HEK293 (cell line): ENCODE data around the gene TRIM27.

Experiments
- BCL11A ChIP-seq: fragments of 450-650 bp; formaldehyde crosslinking; IDR thresholded peaks from 2 replicates; pipeline ENCODE4 v1.5.1; 2016; ENCODE audit warnings: low read depth, missing biosample characterization, missing genetic modification characterization
- IKZF3 ChIP-seq: fragments of 450-650 bp; IDR thresholded peaks from 2 replicates; pipeline ENCODE4 v1.5.0; 2018; ENCODE audit warnings: missing biosample characterization, mild to moderate bottlenecking, missing genetic modification characterization, moderate library complexity
- KLF10 ChIP-seq: fragments of 450-650 bp; IDR thresholded peaks from 2 replicates; pipeline ENCODE4 v1.5.1; 2018; ENCODE audit warnings: missing biosample characterization, mild to moderate bottlenecking, missing genetic modification characterization
- PRDM1 ChIP-seq: fragments of 450-650 bp; formaldehyde crosslinking; IDR thresholded peaks from 2 replicates; pipeline ENCODE4; 2016; ENCODE audit warnings: missing biosample characterization, missing genetic modification characterization
- RBAK ChIP-seq: fragments of 450-650 bp; formaldehyde crosslinking; IDR thresholded peaks from 2 replicates; pipeline ENCODE4 v1.5.1; 2016; ENCODE audit warnings: missing biosample characterization, missing genetic modification characterization
- SCRT2 ChIP-seq: fragments of 450-650 bp; formaldehyde crosslinking; IDR thresholded peaks from 2 replicates; pipeline ENCODE4 v1.5.1; 2016; ENCODE audit warnings: missing biosample characterization, missing genetic modification characterization
- WT1 ChIP-seq: fragments of 450-650 bp; formaldehyde crosslinking; IDR thresholded peaks from 2 replicates; pipeline ENCODE4 v1.5.1; 2016; ENCODE audit warnings: missing biosample characterization, missing genetic modification characterization
- YY2 ChIP-seq: fragments of 450-650 bp; formaldehyde crosslinking; IDR thresholded peaks from 2 replicates; pipeline ENCODE4 v1.5.1; 2016; ENCODE audit warnings: missing biosample characterization, missing genetic modification characterization
- ZEB2 ChIP-seq: fragments of 450-650 bp; formaldehyde crosslinking; IDR thresholded peaks from 2 replicates; pipeline ENCODE4 v1.5.1; 2016; ENCODE audit warnings: missing biosample characterization, missing genetic modification characterization
- ZFP3 ChIP-seq: fragments of 450-650 bp; formaldehyde crosslinking; IDR thresholded peaks from 2 replicates; pipeline ENCODE4 v1.5.1; 2016; ENCODE audit warnings: low read depth, missing biosample characterization, missing genetic modification characterization
- ZNF133 ChIP-seq: fragments of 450-650 bp; formaldehyde crosslinking; IDR thresholded peaks from 2 replicates; pipeline ENCODE4 v1.5.1; 2016; ENCODE audit warnings: missing biosample characterization, missing genetic modification characterization
- ZNF2 ChIP-seq: fragments of 450-650 bp; formaldehyde crosslinking; IDR thresholded peaks from 2 replicates; pipeline ENCODE4 v1.5.1; 2016; ENCODE audit warnings: missing biosample characterization, missing genetic modification characterization
- ZNF24 ChIP-seq: fragments of 450-650 bp; formaldehyde crosslinking; IDR thresholded peaks from 2 replicates; pipeline ENCODE4 v1.5.1; 2016; ENCODE audit warnings: missing biosample characterization, missing genetic modification characterization
- ZNF335 ChIP-seq: fragments of 450-650 bp; formaldehyde crosslinking; conservative IDR thresholded peaks from 2 replicates; pipeline ENCODE4 v1.5.1; 2016; ENCODE audit warnings: missing biosample characterization, missing genetic modification characterization
- ZNF626 ChIP-seq: fragments of 450-650 bp; sonication (Bioruptor Pico); formaldehyde crosslinking; IDR thresholded peaks from 2 replicates; pipeline ENCODE4 v1.5.1; 2018; ENCODE audit warnings: missing biosample characterization, missing genetic modification characterization, inconsistent platforms
- ZNF629 ChIP-seq: fragments of 450-650 bp; formaldehyde crosslinking; IDR thresholded peaks from 2 replicates; pipeline ENCODE4 v1.5.1; 2017; ENCODE audit warnings: missing biosample characterization, missing genetic modification characterization
- ZNF664 ChIP-seq: fragments of 450-650 bp; formaldehyde crosslinking; IDR thresholded peaks from 2 replicates; pipeline ENCODE4 v1.5.1; 2016; ENCODE audit warnings: missing biosample characterization, missing genetic modification characterization
- ZNF76 ChIP-seq: fragments of 450-650 bp; formaldehyde crosslinking; IDR thresholded peaks from 2 replicates; pipeline ENCODE4; 2016; ENCODE audit warnings: low read depth, missing biosample characterization, missing genetic modification characterization, borderline replicate concordance
- ZSCAN23 ChIP-seq: fragments of 450-650 bp; formaldehyde crosslinking; IDR thresholded peaks from 2 replicates; pipeline ENCODE4 v1.5.1; 2016; ENCODE audit warnings: missing biosample characterization, missing genetic modification characterization
- TF ChIP-seq, protein P1 (sequence below): fragments of 450-650 bp; formaldehyde crosslinking; IDR thresholded peaks from 2 replicates; pipeline ENCODE4 v1.5.1; 2016; ENCODE audit warnings: missing biosample characterization, missing genetic modification characterization
- TF ChIP-seq, protein P2 (sequence below): fragments of 450-650 bp; formaldehyde crosslinking; IDR thresholded peaks from 2 replicates; pipeline ENCODE4 v1.5.1; 2017; ENCODE audit warnings: missing biosample characterization, mild to moderate bottlenecking, missing genetic modification characterization, moderate library complexity
- TF ChIP-seq, protein P3 (sequence below): fragments of 450-650 bp; formaldehyde crosslinking; IDR thresholded peaks from 2 replicates; pipeline ENCODE4 v1.5.1; 2016; ENCODE audit warnings: missing biosample characterization, missing genetic modification characterization
- TF ChIP-seq, protein P4 (sequence below): fragments of 450-650 bp; formaldehyde crosslinking; IDR thresholded peaks from 2 replicates; pipeline ENCODE4 v1.5.1; 2016; ENCODE audit warnings: missing biosample characterization, missing genetic modification characterization
- TF ChIP-seq, protein P5 (sequence below): fragments of 450-650 bp; IDR thresholded peaks from 2 replicates; pipeline ENCODE4 v1.5.1; 2018; ENCODE audit warnings: missing biosample characterization, missing genetic modification characterization
- TF ChIP-seq, protein P6 (sequence below): fragments of 450-650 bp; formaldehyde crosslinking; IDR thresholded peaks from 2 replicates; pipeline ENCODE4 v1.5.1; 2017; ENCODE audit warnings: missing biosample characterization, missing genetic modification characterization

Gene TRIM27

DNA sequence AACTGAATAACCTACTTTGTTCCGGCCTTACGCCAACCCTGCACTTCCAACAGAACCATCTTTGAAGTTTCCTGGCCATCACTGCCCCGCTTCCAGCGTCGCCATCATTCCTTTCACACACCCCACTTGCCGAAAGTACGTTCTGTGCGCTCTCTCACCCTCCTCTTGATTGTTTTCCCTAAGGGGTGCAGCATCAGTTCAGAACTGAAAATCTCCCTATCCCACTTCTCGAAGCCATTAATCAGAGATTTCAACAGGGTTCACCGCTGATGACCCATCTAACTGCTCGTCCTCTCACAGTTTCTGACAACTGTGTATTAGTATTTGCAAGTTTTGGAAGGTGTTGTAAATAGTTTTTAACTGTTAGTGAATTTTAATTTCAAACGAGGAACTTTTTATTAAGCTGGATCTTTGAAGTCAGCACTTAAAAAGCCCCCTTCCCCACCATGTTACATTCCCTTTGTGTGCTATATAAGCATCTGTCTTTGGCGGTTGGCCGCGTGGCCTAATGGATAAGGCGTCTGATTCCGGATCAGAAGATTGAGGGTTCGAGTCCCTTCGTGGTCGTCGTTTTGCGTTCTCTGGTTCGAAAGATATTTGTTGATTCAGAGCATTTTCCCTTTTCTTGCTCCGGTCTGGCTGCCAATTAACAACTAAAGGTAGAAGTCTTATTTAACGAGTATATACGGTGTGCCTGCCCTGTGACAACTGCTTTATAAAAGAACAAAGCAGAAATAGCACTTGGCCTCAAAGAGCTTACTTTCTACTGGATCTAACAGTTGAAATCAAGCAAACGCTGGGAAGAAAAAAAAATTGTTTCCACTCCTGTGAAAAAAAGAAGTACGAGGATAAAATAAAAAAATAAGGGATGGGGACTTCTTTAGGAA is 42.6 kb downstream of the TRIM27 start (continued):
- TF ChIP-seq, protein P1, sequence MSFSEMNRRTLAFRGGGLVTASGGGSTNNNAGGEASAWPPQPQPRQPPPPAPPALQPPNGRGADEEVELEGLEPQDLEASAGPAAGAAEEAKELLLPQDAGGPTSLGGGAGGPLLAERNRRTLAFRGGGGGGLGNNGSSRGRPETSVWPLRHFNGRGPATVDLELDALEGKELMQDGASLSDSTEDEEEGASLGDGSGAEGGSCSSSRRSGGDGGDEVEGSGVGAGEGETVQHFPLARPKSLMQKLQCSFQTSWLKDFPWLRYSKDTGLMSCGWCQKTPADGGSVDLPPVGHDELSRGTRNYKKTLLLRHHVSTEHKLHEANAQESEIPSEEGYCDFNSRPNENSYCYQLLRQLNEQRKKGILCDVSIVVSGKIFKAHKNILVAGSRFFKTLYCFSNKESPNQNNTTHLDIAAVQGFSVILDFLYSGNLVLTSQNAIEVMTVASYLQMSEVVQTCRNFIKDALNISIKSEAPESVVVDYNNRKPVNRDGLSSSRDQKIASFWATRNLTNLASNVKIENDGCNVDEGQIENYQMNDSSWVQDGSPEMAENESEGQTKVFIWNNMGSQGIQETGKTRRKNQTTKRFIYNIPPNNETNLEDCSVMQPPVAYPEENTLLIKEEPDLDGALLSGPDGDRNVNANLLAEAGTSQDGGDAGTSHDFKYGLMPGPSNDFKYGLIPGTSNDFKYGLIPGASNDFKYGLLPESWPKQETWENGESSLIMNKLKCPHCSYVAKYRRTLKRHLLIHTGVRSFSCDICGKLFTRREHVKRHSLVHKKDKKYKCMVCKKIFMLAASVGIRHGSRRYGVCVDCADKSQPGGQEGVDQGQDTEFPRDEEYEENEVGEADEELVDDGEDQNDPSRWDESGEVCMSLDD: 0 out of 2 replicates have a peak, but pooled peaks have one; percentile 44
- TF ChIP-seq ZNF2 (tag by site-specific recombination) (peak; percentile 60; the same call in 1 of the 2 replicates), ZNF133 (tag by site-specific recombination) (no peak), ZNF335 (tag by site-specific recombination) (peak; percentile 96), ZNF76 (tag by site-specific recombination) (peak; percentile 25; the same call in 1 of the 2 replicates), IKZF3 (tag by site-specific recombination) (peak; percentile 30; the same call in 1 of the 2 replicates), ZEB2 (tag by site-specific recombination) (peak; percentile 41), ZFP3 (tag by site-specific recombination) (no peak), ZSCAN23 (no peak), WT1 (peak; percentile 43; the same call in 1 of the 2 replicates), KLF10 (tag by site-specific recombination) (peak; percentile 51), YY2 (tag by site-specific recombination) (peak; percentile 75; the same call in 1 of the 2 replicates), PRDM1 (tag by site-specific recombination) (peak; percentile 71), ZNF629 (tag by site-specific recombination) (peak; percentile 47), ZNF664 (tag by site-specific recombination) (peak; percentile 40; the same call in 1 of the 2 replicates), SCRT2 (tag by site-specific recombination) (peak; percentile 93), ZNF626 (no peak), ZNF24 (tag by site-specific recombination) (peak; percentile 75; the same call in 1 of the 2 replicates), BCL11A (tag by site-specific recombination) (no peak), RBAK (tag by site-specific recombination) (no peak)
- TF ChIP-seq, protein P2, sequence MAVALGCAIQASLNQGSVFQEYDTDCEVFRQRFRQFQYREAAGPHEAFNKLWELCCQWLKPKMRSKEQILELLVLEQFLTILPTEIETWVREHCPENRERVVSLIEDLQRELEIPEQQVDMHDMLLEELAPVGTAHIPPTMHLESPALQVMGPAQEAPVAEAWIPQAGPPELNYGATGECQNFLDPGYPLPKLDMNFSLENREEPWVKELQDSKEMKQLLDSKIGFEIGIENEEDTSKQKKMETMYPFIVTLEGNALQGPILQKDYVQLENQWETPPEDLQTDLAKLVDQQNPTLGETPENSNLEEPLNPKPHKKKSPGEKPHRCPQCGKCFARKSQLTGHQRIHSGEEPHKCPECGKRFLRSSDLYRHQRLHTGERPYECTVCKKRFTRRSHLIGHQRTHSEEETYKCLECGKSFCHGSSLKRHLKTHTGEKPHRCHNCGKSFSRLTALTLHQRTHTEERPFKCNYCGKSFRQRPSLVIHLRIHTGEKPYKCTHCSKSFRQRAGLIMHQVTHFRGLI (tag by site-specific recombination): peak; percentile 56; the same call in 1 of the 2 replicates
- TF ChIP-seq, protein P3, sequence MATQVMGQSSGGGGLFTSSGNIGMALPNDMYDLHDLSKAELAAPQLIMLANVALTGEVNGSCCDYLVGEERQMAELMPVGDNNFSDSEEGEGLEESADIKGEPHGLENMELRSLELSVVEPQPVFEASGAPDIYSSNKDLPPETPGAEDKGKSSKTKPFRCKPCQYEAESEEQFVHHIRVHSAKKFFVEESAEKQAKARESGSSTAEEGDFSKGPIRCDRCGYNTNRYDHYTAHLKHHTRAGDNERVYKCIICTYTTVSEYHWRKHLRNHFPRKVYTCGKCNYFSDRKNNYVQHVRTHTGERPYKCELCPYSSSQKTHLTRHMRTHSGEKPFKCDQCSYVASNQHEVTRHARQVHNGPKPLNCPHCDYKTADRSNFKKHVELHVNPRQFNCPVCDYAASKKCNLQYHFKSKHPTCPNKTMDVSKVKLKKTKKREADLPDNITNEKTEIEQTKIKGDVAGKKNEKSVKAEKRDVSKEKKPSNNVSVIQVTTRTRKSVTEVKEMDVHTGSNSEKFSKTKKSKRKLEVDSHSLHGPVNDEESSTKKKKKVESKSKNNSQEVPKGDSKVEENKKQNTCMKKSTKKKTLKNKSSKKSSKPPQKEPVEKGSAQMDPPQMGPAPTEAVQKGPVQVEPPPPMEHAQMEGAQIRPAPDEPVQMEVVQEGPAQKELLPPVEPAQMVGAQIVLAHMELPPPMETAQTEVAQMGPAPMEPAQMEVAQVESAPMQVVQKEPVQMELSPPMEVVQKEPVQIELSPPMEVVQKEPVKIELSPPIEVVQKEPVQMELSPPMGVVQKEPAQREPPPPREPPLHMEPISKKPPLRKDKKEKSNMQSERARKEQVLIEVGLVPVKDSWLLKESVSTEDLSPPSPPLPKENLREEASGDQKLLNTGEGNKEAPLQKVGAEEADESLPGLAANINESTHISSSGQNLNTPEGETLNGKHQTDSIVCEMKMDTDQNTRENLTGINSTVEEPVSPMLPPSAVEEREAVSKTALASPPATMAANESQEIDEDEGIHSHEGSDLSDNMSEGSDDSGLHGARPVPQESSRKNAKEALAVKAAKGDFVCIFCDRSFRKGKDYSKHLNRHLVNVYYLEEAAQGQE (tag by site-specific recombination): peak; percentile 30; the same call in 1 of the 2 replicates
- TF ChIP-seq, protein P4, sequence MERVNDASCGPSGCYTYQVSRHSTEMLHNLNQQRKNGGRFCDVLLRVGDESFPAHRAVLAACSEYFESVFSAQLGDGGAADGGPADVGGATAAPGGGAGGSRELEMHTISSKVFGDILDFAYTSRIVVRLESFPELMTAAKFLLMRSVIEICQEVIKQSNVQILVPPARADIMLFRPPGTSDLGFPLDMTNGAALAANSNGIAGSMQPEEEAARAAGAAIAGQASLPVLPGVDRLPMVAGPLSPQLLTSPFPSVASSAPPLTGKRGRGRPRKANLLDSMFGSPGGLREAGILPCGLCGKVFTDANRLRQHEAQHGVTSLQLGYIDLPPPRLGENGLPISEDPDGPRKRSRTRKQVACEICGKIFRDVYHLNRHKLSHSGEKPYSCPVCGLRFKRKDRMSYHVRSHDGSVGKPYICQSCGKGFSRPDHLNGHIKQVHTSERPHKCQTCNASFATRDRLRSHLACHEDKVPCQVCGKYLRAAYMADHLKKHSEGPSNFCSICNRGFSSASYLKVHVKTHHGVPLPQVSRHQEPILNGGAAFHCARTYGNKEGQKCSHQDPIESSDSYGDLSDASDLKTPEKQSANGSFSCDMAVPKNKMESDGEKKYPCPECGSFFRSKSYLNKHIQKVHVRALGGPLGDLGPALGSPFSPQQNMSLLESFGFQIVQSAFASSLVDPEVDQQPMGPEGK (tag by site-specific recombination): peak; percentile 70
- TF ChIP-seq, protein P5, sequence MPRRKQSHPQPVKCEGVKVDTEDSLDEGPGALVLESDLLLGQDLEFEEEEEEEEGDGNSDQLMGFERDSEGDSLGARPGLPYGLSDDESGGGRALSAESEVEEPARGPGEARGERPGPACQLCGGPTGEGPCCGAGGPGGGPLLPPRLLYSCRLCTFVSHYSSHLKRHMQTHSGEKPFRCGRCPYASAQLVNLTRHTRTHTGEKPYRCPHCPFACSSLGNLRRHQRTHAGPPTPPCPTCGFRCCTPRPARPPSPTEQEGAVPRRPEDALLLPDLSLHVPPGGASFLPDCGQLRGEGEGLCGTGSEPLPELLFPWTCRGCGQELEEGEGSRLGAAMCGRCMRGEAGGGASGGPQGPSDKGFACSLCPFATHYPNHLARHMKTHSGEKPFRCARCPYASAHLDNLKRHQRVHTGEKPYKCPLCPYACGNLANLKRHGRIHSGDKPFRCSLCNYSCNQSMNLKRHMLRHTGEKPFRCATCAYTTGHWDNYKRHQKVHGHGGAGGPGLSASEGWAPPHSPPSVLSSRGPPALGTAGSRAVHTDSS (tag by site-specific recombination): peak; percentile 55; the same call in 1 of the 2 replicates
- TF ChIP-seq, protein P6, sequence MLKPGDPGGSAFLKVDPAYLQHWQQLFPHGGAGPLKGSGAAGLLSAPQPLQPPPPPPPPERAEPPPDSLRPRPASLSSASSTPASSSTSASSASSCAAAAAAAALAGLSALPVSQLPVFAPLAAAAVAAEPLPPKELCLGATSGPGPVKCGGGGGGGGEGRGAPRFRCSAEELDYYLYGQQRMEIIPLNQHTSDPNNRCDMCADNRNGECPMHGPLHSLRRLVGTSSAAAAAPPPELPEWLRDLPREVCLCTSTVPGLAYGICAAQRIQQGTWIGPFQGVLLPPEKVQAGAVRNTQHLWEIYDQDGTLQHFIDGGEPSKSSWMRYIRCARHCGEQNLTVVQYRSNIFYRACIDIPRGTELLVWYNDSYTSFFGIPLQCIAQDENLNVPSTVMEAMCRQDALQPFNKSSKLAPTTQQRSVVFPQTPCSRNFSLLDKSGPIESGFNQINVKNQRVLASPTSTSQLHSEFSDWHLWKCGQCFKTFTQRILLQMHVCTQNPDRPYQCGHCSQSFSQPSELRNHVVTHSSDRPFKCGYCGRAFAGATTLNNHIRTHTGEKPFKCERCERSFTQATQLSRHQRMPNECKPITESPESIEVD (tag by site-specific recombination): 0 out of 2 replicates have a peak, but pooled peaks have one; percentile 15
